SK-N-MC (cell line): ENCODE data around the gene ALDOA.

Experiments used
- DNase-seq: peaks from one replicate; pipeline ENCODE4 v3.0.0-alpha.2; 2011; ENCODE audit warnings: low read depth, low spot score
- H3K27ac ChIP-seq: fragments of 200-600 bp; sonication (generic); 2 replicates; pipeline ENCODE4 v1.5.1; 2016; ENCODE audit warnings: mixed run types
- H3K36me3 ChIP-seq: fragments of 200-600 bp; sonication (generic); 2 replicates; pipeline ENCODE4 v1.6.1; 2017; ENCODE audit warnings: antibody characterized with exemption, low read length, mixed read lengths; ENCODE audit not compliant: insufficient read depth
- H3K4me3 ChIP-seq: fragments of 200-600 bp; sonication (generic); 2 replicates; pipeline ENCODE4 v1.5.1; 2016
- H3K9ac ChIP-seq: fragments of 200-600 bp; sonication (generic); 2 replicates; pipeline ENCODE4 v1.8.0; 2017; ENCODE audit warnings: mixed run types, mixed read lengths; ENCODE audit not compliant: insufficient read length
- H3K9me3 ChIP-seq: fragments of 200-600 bp; sonication (generic); 2 replicates; pipeline ENCODE4 v1.6.1; 2017; ENCODE audit warnings: low read depth, mild to moderate bottlenecking, antibody characterized with exemption, low read length, moderate library complexity, mixed read lengths
- EZH2 ChIP-seq: fragments of 200-600 bp; sonication (generic); IDR thresholded peaks from one replicate; pipeline ENCODE4 v1.6.1; 2017; ENCODE audit warnings: antibody characterized with exemption
- FOXP2 ChIP-seq: optimal IDR thresholded peaks from 2 replicates; pipeline ENCODE3; 2011; ENCODE audit warnings: mild to moderate bottlenecking, moderate library complexity; ENCODE audit not compliant: insufficient read depth; ENCODE audit errors: extremely low read length, control extremely low read depth
- POLR2AphosphoS5 ChIP-seq: IDR thresholded peaks from 2 replicates; pipeline ENCODE4 v1.6.1; 2012; ENCODE audit warnings: mild to moderate bottlenecking, low read depth, low read length, borderline replicate concordance

Gene ALDOA

DNA sequence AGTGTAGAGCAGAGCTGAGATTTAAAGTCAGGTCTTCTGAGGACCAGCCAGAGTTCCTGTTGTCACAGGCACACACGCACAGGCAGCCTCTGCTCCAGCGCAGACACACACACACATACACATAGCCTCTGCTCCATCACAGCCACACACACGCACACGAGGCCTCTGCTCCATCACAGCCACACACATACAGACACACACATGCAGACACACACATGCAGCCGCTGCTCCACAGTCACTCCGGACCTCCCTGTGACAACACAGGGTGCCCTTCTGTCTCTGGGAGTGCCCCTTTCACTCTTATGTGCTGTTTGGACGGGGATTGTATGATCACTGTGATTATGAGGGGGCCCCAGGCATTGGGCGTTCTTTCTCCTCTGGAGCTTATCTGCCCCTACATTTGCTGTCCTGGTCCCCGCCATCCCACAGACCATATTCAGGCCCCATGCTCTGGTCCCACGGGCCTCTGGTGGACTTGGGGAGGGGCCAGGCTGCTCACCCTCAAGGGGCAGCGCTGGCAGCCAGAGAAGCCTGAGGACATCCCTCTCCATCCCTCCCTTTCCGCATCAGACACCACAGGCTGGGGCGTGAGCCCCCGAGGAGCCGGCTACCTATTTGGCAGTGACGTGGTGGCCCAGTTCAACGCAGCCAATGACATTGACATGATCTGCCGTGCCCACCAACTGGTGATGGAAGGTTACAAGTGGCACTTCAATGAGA lies 18.7 kb downstream of the ALDOA start:
- TF ChIP-seq EZH2 (no peak), FOXP2 (no peak), POLR2AphosphoS5 (no peak)
- no peaks in the 10 kb centered on the region for H3K9me3 ChIP-seq
- H3K9ac ChIP-seq = no peak overlapping the region
- no peak overlapping the region for H3K27ac ChIP-seq
- H3K36me3 ChIP-seq = peaks cover 56% of the 10 kb centered on the region
- H3K4me3 ChIP-seq = no peak overlapping the region
- DNase-seq = no peak

DNA sequence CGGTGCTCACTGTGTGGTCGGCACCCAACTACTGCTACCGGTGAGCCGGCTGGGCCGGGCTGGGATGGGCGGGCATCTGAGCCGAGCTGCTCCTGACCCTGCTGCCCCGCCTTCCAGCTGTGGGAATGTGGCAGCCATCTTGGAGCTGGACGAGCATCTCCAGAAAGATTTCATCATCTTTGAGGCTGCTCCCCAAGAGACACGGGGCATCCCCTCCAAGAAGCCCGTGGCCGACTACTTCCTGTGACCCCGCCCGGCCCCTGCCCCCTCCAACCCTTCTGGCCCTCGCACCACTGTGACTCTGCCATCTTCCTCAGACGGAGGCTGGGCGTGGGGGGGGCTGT lies 19.2 kb downstream of the ALDOA start:
- H3K4me3 ChIP-seq = no peak overlapping the region
- H3K9ac ChIP-seq = no peak overlapping the region
- TF ChIP-seq FOXP2 = no peak
- no peak for TF ChIP-seq POLR2AphosphoS5
- no peak for TF ChIP-seq EZH2
- no peak overlapping the region for H3K27ac ChIP-seq
- peaks cover 51% of the 10 kb centered on the region for H3K36me3 ChIP-seq
- no peak for DNase-seq
- no peaks in the 10 kb centered on the region for H3K9me3 ChIP-seq

DNA sequence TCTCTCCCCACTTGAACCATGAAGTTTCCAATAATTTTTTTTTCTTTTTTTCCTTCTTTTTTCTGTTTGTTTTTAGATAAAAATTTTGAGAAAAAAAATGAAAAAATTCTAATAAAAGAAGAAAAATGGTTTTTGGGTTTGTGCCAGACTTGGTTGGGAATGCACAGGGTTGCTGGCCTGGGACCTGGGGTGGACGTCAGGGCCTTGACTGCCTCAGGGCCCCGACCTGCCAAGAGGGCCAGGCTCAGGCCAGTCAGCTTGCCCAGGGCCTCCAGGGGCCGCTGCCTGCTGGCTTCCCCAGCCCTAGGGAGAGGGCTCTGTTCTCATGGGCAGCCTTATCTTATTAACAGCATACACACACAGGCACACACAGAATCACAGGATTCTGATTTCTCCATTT lies 19.7 kb downstream of the ALDOA start:
- Histone ChIP-seq H3K9ac (no peak overlapping the region), H3K36me3 (peaks cover 47% of the 10 kb centered on the region), H3K4me3 (no peak overlapping the region), H3K27ac (no peak overlapping the region), H3K9me3 (no peaks in the 10 kb centered on the region)
- DNase-seq = no peak
- TF ChIP-seq EZH2 (no peak), POLR2AphosphoS5 (no peak), FOXP2 (no peak)

DNA sequence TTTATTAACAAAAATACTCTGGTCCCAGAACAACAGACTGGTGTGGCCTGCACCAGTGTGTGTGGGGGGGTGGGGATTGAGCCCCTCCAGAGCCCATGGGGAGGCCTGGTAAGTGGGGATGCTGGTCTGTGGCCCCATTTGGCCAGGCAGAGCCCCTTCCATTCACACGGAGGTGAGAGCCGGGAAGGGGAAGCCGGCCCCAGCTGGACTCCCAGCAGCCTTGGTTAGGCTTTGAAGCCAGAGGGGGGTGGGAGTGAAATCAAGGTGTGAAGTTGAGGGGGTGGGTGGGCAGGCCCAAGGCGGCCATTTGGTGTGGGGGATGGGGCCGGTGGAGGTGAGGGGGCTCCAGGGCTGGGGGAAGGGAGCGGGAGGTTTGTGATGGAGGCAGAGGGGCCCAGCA lies 20.3 kb downstream of the ALDOA start:
- Histone ChIP-seq H3K9me3 (no peaks in the 10 kb centered on the region), H3K36me3 (peaks cover 43% of the 10 kb centered on the region), H3K27ac (no peak overlapping the region), H3K4me3 (no peak overlapping the region), H3K9ac (no peak overlapping the region)
- TF ChIP-seq FOXP2 = no peak
- no peak for TF ChIP-seq EZH2
- TF ChIP-seq POLR2AphosphoS5 = no peak
- no peak for DNase-seq

DNA sequence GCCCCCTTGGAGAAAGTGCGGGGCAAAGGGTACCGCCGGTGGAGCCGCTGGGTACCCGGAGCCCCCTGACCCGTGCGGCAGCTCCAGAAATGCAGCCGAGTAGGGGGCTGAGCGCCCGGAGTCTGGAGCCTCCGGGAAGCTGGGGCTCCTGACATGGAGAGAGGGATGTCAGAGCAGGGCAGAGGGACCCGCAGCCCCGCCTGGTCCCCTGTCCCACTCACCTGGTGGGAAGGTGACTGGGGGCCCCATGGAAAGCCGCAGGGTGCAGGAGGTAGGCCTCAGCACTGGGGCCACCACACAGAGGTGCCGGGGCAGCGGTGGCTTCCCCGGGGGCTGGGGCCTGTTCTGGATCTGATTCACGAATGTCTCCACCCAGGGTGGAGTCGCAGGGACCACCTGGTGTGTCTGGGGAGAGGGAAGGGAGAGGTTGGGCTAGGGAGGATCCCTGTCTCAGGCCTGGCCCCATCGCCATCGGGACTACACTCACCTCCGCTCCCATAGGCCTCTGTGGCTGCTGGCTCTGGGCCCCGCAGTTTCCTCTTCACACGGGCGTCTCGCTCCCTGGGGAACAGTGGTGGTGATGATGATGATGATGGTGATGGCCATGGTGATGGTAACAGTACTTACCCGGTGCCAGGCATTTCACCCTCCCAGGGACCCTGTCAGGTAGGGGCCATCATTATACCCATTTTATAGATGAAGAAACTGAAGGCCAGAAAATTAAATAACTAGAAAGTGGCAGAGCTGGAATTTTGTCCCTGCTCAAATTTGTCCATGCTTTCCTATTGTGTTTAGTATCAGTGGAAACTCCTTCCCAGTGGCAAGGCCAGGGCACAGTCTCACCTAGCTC lies 21.0 kb downstream of the ALDOA start:
- H3K9ac ChIP-seq = no peak overlapping the region
- no peak for TF ChIP-seq FOXP2
- TF ChIP-seq POLR2AphosphoS5 = no peak
- TF ChIP-seq EZH2 = no peak

DNA sequence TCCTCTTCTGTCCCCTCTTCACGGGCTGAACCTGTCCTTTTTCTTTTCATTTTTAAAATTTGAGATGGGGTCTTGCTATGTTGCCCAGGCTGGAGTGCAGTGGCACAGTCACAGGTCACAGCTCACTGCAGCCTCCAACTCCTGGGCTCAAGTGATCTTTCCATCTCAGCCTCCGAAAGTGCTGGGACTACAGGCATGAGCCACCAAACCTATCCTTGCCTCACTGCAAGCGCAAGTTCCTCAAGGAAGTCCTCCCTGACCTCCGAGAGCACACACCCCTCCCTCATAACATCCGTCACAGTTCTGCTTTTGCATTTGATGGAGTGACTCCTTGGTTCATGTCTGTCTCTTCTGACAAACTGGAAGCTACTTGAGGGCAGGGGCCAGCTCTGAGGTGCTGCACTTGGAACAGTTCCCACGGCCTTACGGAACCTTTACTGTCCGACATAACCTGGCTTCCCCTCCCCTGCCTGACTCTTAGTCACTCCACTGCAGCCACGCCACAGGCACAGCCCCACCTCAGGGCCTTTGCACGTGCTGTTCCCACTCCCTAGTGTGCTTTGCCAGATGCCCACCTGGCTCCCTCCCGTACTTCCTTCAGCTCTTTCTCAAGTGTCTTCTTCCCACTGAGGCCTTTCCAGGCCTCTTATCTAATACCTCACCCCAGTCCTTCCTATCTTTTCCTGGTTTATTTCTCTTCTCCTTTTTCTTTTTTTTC lies 21.8 kb downstream of the ALDOA start:
- no peak overlapping the region for H3K9ac ChIP-seq
- H3K36me3 ChIP-seq = peaks cover 33% of the 10 kb centered on the region; the same call in 1 of the 2 replicates
- H3K27ac ChIP-seq = no peak overlapping the region
- DNase-seq = no peak
- no peaks in the 10 kb centered on the region for H3K9me3 ChIP-seq
- H3K4me3 ChIP-seq = no peak overlapping the region
- TF ChIP-seq FOXP2 (no peak), POLR2AphosphoS5 (no peak), EZH2 (no peak)

More for the DNA sequence above, 21.0 kb downstream of the ALDOA start:
- Histone ChIP-seq H3K4me3 (no peak overlapping the region), H3K36me3 (peaks cover 38% of the 10 kb centered on the region), H3K9me3 (no peaks in the 10 kb centered on the region), H3K27ac (no peak overlapping the region)
- no peak for DNase-seq

DNA sequence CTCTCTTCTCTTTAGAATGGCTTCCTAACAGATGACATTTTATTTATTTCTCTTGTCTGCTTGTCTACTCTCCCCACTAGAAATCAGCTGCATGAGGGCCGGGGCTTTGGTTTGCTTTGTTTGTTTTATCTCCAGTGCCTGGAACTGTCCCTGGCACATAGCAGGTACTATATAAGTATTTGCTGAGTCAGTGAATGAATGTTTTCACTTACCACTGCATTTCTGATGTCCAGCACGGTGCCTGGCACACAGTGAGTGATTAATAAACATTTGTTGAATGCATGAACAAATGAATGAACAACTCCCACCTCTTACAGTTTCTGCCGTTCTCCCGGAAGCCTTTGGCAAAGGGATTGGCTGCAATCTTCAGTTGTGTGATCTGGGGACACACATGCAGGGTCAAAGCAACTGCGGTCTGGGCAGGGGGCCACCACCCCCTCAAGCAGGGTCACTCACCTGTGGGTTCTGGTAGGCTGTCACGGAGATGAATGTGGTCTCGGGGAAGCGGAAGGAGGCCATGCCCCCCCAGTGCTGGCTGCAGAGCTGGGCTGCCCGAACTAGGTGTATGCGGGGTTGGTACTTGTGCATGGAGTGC lies 22.8 kb downstream of the ALDOA start:
- DNase-seq = no peak
- TF ChIP-seq EZH2 (no peak), FOXP2 (no peak), POLR2AphosphoS5 (no peak)

More for the DNA sequence above, 22.8 kb downstream of the ALDOA start:
- Histone ChIP-seq H3K27ac (0 out of 2 replicates have a peak overlapping the region, but pooled peaks have one; percentile 30), H3K9ac (no peak overlapping the region), H3K4me3 (no peak overlapping the region), H3K36me3 (peaks cover 23% of the 10 kb centered on the region; the same call in 1 of the 2 replicates), H3K9me3 (no peaks in the 10 kb centered on the region)
